ENCODE data around the gene PRR11.

GRCh38 chr17:59154292-59154720 is 1.2 kb upstream of the PRR11 start:
- no peak for TF ChIP-seq CTCF (IDR thresholded peaks at IDR 0.05; ENCODE audit: insufficient read depth, low read length, poor library complexity, severe bottlenecking)
- no peak for TF ChIP-seq EZH2phosphoT487 (conservative IDR thresholded peaks at IDR 0.05; ENCODE audit: low read length)
